H1 (cell line): ENCODE data around the gene BORCS8. TPM values are rescaled to one million over a fixed set of nuclear protein-coding genes. Genes with fewer than 3 reads are reported as not detected.

Source experiments
- CTCF ChIA-PET: fragments of 300-600 bp; sonication (Branson Sonifier 250); formaldehyde crosslinking; loops from one replicate; lab custom pipeline; 2021; ENCODE audit not compliant: partially characterized antibody; lab: Charles Lee
- POLR2A ChIA-PET: fragments of 300-600 bp; sonication (Branson Sonifier 250); formaldehyde crosslinking; loops from one replicate; lab custom pipeline; 2021; ENCODE audit warnings: inconsistent platforms; ENCODE audit not compliant: partially characterized antibody; lab: Charles Lee
- DNase-seq, 2 experiments: peaks; one replicate each; pipeline versions ENCODE4 v3.0.0 to v3.0.0-alpha.2; 2010 to 2022; ENCODE audit warnings: low spot score in 2 of 2, low read depth in 1 of 2, mixed read lengths in 1 of 2
- FAIRE-seq: peaks from 2 replicates; lab custom pipeline; 2011; peaks lifted over from hg19 to GRCh38; lab: Jason Lieb, UNC
- H2AFZ ChIP-seq: 2 replicates; pipeline ENCODE4 v1.8.1; 2012; ENCODE audit warnings: low read length, inconsistent platforms
- H2AK5ac ChIP-seq: 2 replicates; pipeline ENCODE4 v1.6.1; 2013; ENCODE audit warnings: low read depth, low read length
- H2BK120ac ChIP-seq: replicated peaks from 2 replicates; pipeline ENCODE3; 2013; ENCODE audit warnings: low read depth, low read length, inconsistent platforms
- H2BK12ac ChIP-seq: 2 replicates; pipeline ENCODE4 v1.6.1; 2013; ENCODE audit warnings: low read depth, low read length
- H2BK15ac ChIP-seq: 2 replicates; pipeline ENCODE4 v1.6.1; 2013; ENCODE audit warnings: low read length
- H2BK20ac ChIP-seq: 2 replicates; pipeline ENCODE4 v1.6.1; 2013; ENCODE audit warnings: low read length
- H2BK5ac ChIP-seq: 2 replicates; pipeline ENCODE4 v1.6.1; 2013; ENCODE audit warnings: low read depth, low read length
- H3K14ac ChIP-seq: 2 replicates; pipeline ENCODE4 v1.6.1; 2013; ENCODE audit warnings: inconsistent platforms; ENCODE audit not compliant: insufficient read length
- H3K18ac ChIP-seq: 2 replicates; pipeline ENCODE4 v1.6.1; 2013; ENCODE audit warnings: low read length; ENCODE audit errors: extremely low read depth
- H3K23ac ChIP-seq: 2 replicates; pipeline ENCODE4 v1.6.1; 2013; ENCODE audit warnings: inconsistent platforms; ENCODE audit not compliant: insufficient read length
- H3K23me2 ChIP-seq: 2 replicates; pipeline ENCODE4 v1.6.1; 2013; ENCODE audit warnings: low read depth, low read length
- H3K27ac ChIP-seq: 2 replicates; pipeline ENCODE4 v1.6.1; 2011; ENCODE audit warnings: low read depth, low read length, inconsistent platforms
- H3K27me3 ChIP-seq, 4 experiments: replicated peaks in 1 of 4; 1 replicate in 1 of 4; 2 replicates in 3 of 4; pipeline versions ENCODE4 v1.6.1 to v1.8.1; 2011 to 2013; ENCODE audit warnings: low read length in 3 of 4, mild to moderate bottlenecking in 3 of 4, inconsistent platforms in 2 of 4, mixed read lengths in 2 of 4, moderate library complexity in 1 of 4; ENCODE audit not compliant: control insufficient read depth in 3 of 4, insufficient read depth in 3 of 4; ENCODE audit errors: extremely low read depth in 1 of 4
- H3K36me3 ChIP-seq, 4 experiments: 2 replicates each; pipeline versions ENCODE4 v1.6.1 to v1.8.1; 2011 to 2013; ENCODE audit warnings: mild to moderate bottlenecking in 4 of 4, low read length in 3 of 4, moderate library complexity in 2 of 4, control low read depth in 1 of 4, inconsistent platforms in 1 of 4; ENCODE audit not compliant: insufficient read depth in 4 of 4, control insufficient read depth in 2 of 4
- H3K4ac ChIP-seq: replicated peaks from 2 replicates; pipeline ENCODE3; 2013; ENCODE audit warnings: low read length, low read depth, mixed read lengths, inconsistent platforms; ENCODE audit not compliant: insufficient read length
- H3K4me1 ChIP-seq, 4 experiments: replicated peaks in 1 of 4; 1 replicate in 1 of 4; 2 replicates in 3 of 4; pipeline versions ENCODE4 v1.6.1 to v1.8.1; 2011 to 2013; ENCODE audit warnings: low read length in 3 of 4, inconsistent platforms in 2 of 4, mixed read lengths in 1 of 4; ENCODE audit not compliant: insufficient read depth in 4 of 4, control insufficient read depth in 3 of 4
- H3K4me2 ChIP-seq, 2 experiments: 2 replicates each; pipeline versions ENCODE4 v1.6.1 to v1.8.1; 2011 to 2013; ENCODE audit warnings: low read depth in 2 of 2, low read length in 2 of 2, control low read depth in 1 of 2, inconsistent platforms in 1 of 2, mild to moderate bottlenecking in 1 of 2; ENCODE audit not compliant: insufficient read depth in 1 of 2
- H3K4me3 ChIP-seq, 4 experiments: fragments of 200-600, 300-600 bp in 1 of 4; sonication (generic), shearing (Covaris generic), sonication (Bioruptor Twin) in 1 of 4; 2 replicates each; pipeline versions ENCODE4 v1.5.1 to v1.8.1; 2011 to 2016; ENCODE audit warnings: low read length in 4 of 4, low read depth in 3 of 4, control low read depth in 2 of 4, inconsistent platforms in 2 of 4, mild to moderate bottlenecking in 2 of 4, mixed read lengths in 1 of 4, moderate library complexity in 1 of 4; ENCODE audit not compliant: insufficient read depth in 2 of 4; ENCODE audit errors: extremely low read depth in 1 of 4
- H3K56ac ChIP-seq: replicated peaks from 2 replicates; pipeline ENCODE3; 2013; ENCODE audit warnings: low read depth, mild to moderate bottlenecking, mixed read lengths, low read length, inconsistent platforms; ENCODE audit not compliant: insufficient read length
- H3K79me1 ChIP-seq: 2 replicates; pipeline ENCODE4 v1.6.1; 2013; ENCODE audit warnings: low read depth, low read length, control low read depth
- H3K79me2 ChIP-seq, 2 experiments: 2 replicates each; pipeline versions ENCODE4 v1.6.1 to v1.8.1; 2012 to 2013; ENCODE audit warnings: low read length in 2 of 2, mild to moderate bottlenecking in 2 of 2, inconsistent platforms in 1 of 2; ENCODE audit not compliant: insufficient read depth in 2 of 2, control insufficient read depth in 1 of 2
- H3K9ac ChIP-seq, 4 experiments: replicated peaks in 1 of 4; 1 replicate in 1 of 4; 2 replicates in 3 of 4; pipeline versions ENCODE4 v1.6.1 to v1.8.1; 2011 to 2013; ENCODE audit warnings: low read depth in 3 of 4, low read length in 3 of 4, control low read depth in 2 of 4, mild to moderate bottlenecking in 2 of 4, moderate library complexity in 2 of 4, inconsistent platforms in 1 of 4; ENCODE audit errors: extremely low read depth in 1 of 4
- H3K9me3 ChIP-seq, 2 experiments: 2 replicates each; pipeline versions ENCODE4 v1.6.1 to v1.8.1; 2012 to 2013; ENCODE audit warnings: mild to moderate bottlenecking in 2 of 2, moderate library complexity in 2 of 2, control low read depth in 1 of 2, inconsistent platforms in 1 of 2, low read depth in 1 of 2, low read length in 1 of 2, mixed read lengths in 1 of 2; ENCODE audit not compliant: insufficient read depth in 2 of 2
- H4K20me1 ChIP-seq, 2 experiments: replicated peaks in 1 of 2; 2 replicates each; pipeline versions ENCODE3 to v1.8.1; 2011 to 2013; ENCODE audit warnings: inconsistent platforms in 2 of 2, low read length in 2 of 2, mild to moderate bottlenecking in 1 of 2; ENCODE audit not compliant: insufficient read depth in 2 of 2, control insufficient read depth in 1 of 2
- H4K5ac ChIP-seq: 2 replicates; pipeline ENCODE4 v1.6.1; 2013; ENCODE audit warnings: low read length, low read depth, mixed read lengths, inconsistent platforms; ENCODE audit not compliant: insufficient read length
- H4K8ac ChIP-seq: 2 replicates; pipeline ENCODE4 v1.8.0; 2013; ENCODE audit warnings: mild to moderate bottlenecking, moderate library complexity, low read length, inconsistent platforms; ENCODE audit not compliant: insufficient read depth; ENCODE audit errors: extremely low read depth
- H4K91ac ChIP-seq: replicated peaks from 2 replicates; pipeline ENCODE3; 2013; ENCODE audit warnings: low read length, mixed read lengths, inconsistent platforms; ENCODE audit not compliant: insufficient read length
- CTBP2 ChIP-seq: IDR thresholded peaks from 2 replicates; pipeline ENCODE4 v1.7.0; 2011; ENCODE audit warnings: borderline replicate concordance, mild to moderate bottlenecking, moderate library complexity, mixed read lengths, low read length; ENCODE audit not compliant: insufficient read depth, insufficient read length
- CTCF ChIP-seq, 3 experiments: IDR thresholded peaks; 1 replicate in 2 of 3; 2 replicates in 1 of 3; pipeline versions ENCODE4 v1.5.1 to v1.6.1; 2011; ENCODE audit warnings: low read length in 3 of 3, mild to moderate bottlenecking in 3 of 3, inconsistent platforms in 2 of 3, low read depth in 1 of 3, moderate library complexity in 1 of 3; ENCODE audit not compliant: insufficient read depth in 1 of 3; ENCODE audit errors: control extremely low read depth in 1 of 3
- EP300 ChIP-seq, 2 experiments: IDR thresholded peaks; 1 replicate in 1 of 2; 2 replicates in 1 of 2; pipeline ENCODE4 v1.6.1; 2011 to 2012; ENCODE audit warnings: low read depth in 2 of 2, low read length in 2 of 2, mild to moderate bottlenecking in 2 of 2, borderline replicate concordance in 1 of 2, inconsistent platforms in 1 of 2, moderate library complexity in 1 of 2
- GABPA ChIP-seq: IDR thresholded peaks from 2 replicates; pipeline ENCODE4 v1.6.1; 2011; ENCODE audit warnings: mild to moderate bottlenecking, low read length, moderate library complexity, borderline replicate concordance; ENCODE audit not compliant: insufficient read depth
- KDM1A ChIP-seq: fragments of 200-600, 300-600 bp; sonication (generic); IDR thresholded peaks from 2 replicates; pipeline ENCODE4 v1.7.1; 2016; ENCODE audit warnings: mild to moderate bottlenecking, low read length, borderline replicate concordance
- KDM4A ChIP-seq: IDR thresholded peaks from one replicate; pipeline ENCODE4 v1.7.1; 2012; ENCODE audit warnings: low read depth, mild to moderate bottlenecking, moderate library complexity, low read length, inconsistent platforms; ENCODE audit not compliant: severe bottlenecking
- MAFK ChIP-seq: IDR thresholded peaks from 2 replicates; pipeline ENCODE4 v1.6.1; 2012; ENCODE audit warnings: low read depth, mild to moderate bottlenecking, improper control_type of control experiment, low read length
- PHF8 ChIP-seq: fragments of 200-600 bp; sonication (generic); conservative IDR thresholded peaks from 2 replicates; pipeline ENCODE4 v1.7.1; 2012; ENCODE audit warnings: low read depth, mild to moderate bottlenecking, inconsistent platforms, low read length, moderate library complexity
- WGBS, 2 experiments: shearing (Covaris generic) in 1 of 2; methylation state at CpG; one replicate each; pipeline versions ENCODE4 v1.1.6 to v1.1.7; 2013 to 2015; ENCODE audit warnings: low lambda C conversion rate in 2 of 2, mixed read lengths in 2 of 2, inconsistent platforms in 1 of 2, low coverage in 1 of 2, missing lambda C conversion rate in 1 of 2; ENCODE audit not compliant: insufficient replicate concordance in 2 of 2, insufficient coverage in 1 of 2, insufficient read length in 1 of 2; ENCODE audit errors: extremely low coverage in 1 of 2, missing lambda C conversion rate in 1 of 2; 5-methylcytosine and 5-hydroxymethylcytosine counted together
- polyA plus RNA-seq, 7 experiments: library from polyadenylated mRNA; depleted of rRNA in 3 of 7; stranded (reverse) in 5 of 7; unstranded in 2 of 7; fragments of >200 nt in 5 of 7; fragments of 200-250 nt in 2 of 7; gene quantifications; 1 replicate in 5 of 7; 2 replicates in 1 of 7; 4 replicates in 1 of 7; pipeline versions ENCODE4 v1.2.1 to v1.2.3, GENCODE V29; 2011 to 2013; ENCODE audit warnings: missing spikeins in 2 of 7, mixed read lengths in 2 of 7
- total RNA-seq: library from RNA; stranded (reverse); fragmentation: NEBNext Ultra II Directional; extraction: Animal tissue kit (Norgen Biotek cat#: 25700); gene quantifications from 2 replicates; pipeline ENCODE4 v1.2.1, GENCODE V29; 2021

Gene BORCS8
- total and polyA plus RNA-seq, 2 of the 8 experiments (the other 6 are each of a cell fraction or from before 2014, with no cell fraction given) = 15.0 to 15.9 TPM

GRCh38 chr19:19154768-19155494, 37.0 kb downstream of the BORCS8 start:
- Histone ChIP-seq H3K27me3 (no peaks in the 10 kb centered on the region; a peak in 1 of 7 replicates), H3K4me1 (no peaks in the 10 kb centered on the region; a peak in 2 of 7 replicates), H2BK15ac (no peak overlapping the region), H2AK5ac (no peak overlapping the region), H3K36me3 (peaks cover 0 to 8% (median 0%) of the 10 kb centered on the region in 4 experiments; a peak in 1 of 8 replicates), H3K4ac (no peak overlapping the region), H2AFZ (no peak overlapping the region), H3K18ac (no peak overlapping the region), H2BK5ac (no peak overlapping the region), H3K56ac (no peak overlapping the region), H2BK12ac (0 out of 2 replicates have a peak overlapping the region, but pooled peaks have one; percentile 42), H3K23ac (no peak overlapping the region), H4K91ac (no peak overlapping the region), H3K79me1 (no peaks in the 10 kb centered on the region), H3K23me2 (no peaks in the 10 kb centered on the region), H3K9ac (no peak overlapping the region), H3K14ac (no peak overlapping the region), H4K20me1 (no peaks in the 10 kb centered on the region), H4K5ac (no peak overlapping the region), H3K4me3 (no peak overlapping the region), H2BK120ac (no peak overlapping the region), H4K8ac (no peak overlapping the region), H3K79me2 (no peaks in the 10 kb centered on the region), H3K9me3 (no peaks in the 10 kb centered on the region), H3K27ac (no peak overlapping the region), H2BK20ac (no peak overlapping the region), H3K4me2 (no peak overlapping the region)
- CTCF ChIA-PET = interaction anchor here (0.9 to 11.9 kb wide), 10 partner anchors 8 to 160 kb away, joined by 3 to 109 read pairs (median 4); partner anchors contain the start of gene MEF2B
- POLR2A ChIA-PET = interaction anchor here (1.0 to 9.4 kb wide), 5 partner anchors 9 to 93 kb away, joined by 3 to 133 read pairs (median 5); partner anchors contain the start of gene MEF2B
- DNase-seq (no peak), FAIRE-seq (no peak)
- WGBS, 2 experiments = 92% methylated on average over 6 of the region's 6 CpGs; no CpG with 5 or more reads in 1 of the 2 experiments
- TF ChIP-seq MAFK = no peak
- TF ChIP-seq KDM4A = no peak
- no peak for TF ChIP-seq EP300 (IDR thresholded peaks at IDR 0.05; ENCODE audit: borderline replicate concordance in 1 of 2, low read depth in 2 of 2, low read length in 2 of 2)
- no peak for TF ChIP-seq KDM1A
- TF ChIP-seq CTCF (IDR thresholded peaks at IDR 0.05; ENCODE audit: control extremely low read depth in 1 of 3, insufficient read depth in 1 of 3, low read depth in 1 of 3, low read length in 3 of 3) = peak in 2 of 3 experiments; percentile 21 to 24; a peak in 3 of 4 replicates
- no peak for TF ChIP-seq PHF8
- no peak for TF ChIP-seq CTBP2
- TF ChIP-seq GABPA = no peak
